Hematopoietic multipotent progenitor cell treated with erythropoietin and hydrocortisone succinate and interleukin-3 and kit ligand, for 6 days (in vitro differentiated cells): ENCODE results near the gene TMEM165.

Source experiments
- DNase-seq: peaks from one replicate; pipeline ENCODE4 v3.0.0-alpha.2; 2015

The TMEM165 gene

DNA sequence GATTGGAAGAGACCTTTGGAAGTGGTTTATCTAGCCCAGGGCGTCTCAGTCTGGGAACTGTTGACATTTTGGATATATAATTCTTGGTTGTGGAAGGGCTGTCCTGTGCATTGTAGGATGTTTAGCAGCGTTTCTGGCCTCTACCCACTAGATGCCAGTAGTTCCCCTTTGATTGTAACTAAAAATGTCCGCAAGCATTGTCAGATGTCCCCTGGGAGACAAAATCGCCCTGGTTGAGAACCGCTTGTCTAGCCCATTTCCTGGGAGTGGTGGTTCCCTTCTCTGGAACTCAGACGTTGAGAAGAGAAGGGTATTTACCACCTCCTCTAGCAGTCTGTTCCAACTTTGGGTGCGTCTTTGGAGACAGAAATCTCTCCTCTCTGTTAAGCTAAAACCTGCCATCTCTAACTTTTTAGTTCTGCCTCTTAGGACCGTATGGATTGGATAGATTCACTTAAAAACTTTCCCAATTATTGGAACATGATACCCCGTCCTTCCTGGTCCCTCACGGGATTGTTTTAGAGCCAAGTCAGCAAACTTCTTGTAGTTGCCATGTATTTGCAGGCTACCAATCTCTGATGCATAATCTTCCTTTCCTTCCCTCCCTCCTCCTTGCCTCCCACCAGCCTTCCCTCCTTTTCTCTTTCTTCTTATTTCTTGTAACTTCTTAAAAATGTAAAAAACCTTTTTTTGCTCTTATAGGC is 13.9 kb downstream of the TMEM165 start:
- peak; percentile 52 for DNase-seq

DNA sequence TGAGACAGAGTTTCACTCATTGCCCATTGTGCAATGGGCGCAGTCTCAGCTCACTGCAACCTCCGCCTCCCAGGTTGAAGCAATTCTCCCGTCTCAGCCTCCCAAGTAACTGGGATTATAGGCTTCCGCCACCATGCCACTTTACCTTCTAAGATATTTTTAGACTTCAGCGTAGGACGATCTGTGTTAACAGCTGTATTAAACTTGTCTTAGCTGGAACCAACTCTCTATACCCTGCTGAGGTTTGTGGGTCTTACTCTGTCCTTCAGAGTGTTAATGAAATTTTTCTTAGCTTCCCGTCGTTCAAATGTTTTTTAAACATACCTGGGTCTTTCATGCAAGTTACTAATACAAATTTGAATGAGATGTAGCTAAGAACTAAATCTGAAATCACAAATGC is 14.7 kb downstream of the TMEM165 start:
- no peak for DNase-seq

DNA sequence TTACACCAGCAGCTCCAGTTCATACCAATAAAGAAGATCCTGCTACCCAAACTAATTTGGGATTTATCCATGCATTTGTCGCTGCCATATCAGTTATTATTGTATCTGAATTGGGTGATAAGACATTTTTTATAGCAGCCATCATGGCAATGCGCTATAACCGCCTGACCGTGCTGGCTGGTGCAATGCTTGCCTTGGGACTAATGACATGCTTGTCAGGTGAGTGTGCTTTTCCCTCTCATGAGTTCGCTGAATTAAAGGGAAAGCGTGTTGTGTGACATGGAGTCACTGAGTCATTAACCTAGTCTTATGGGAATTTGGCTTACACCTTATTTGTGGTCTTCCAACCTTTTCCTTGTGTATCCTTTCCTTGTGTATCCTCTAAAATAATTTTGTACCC is 15.9 kb downstream of the TMEM165 start:
- DNase-seq: no peak

DNA sequence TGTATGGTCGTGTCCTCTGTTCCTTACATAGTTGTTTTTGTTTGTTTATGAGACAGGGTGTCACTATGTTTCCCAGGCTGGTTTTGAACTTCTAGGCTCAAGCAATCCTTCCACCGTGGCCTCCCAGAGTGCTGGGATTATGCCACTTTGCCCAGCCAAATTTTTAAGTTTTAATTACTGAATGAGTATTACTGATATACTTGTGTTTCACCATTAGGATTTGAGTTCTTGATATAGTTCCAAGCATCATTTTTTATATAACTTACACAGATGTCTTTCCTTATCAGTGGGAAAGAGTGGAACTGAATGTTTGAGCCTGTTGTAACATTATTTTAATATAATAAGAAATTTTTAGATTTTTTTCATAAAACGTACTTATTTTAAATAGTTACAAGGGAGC is 20.4 kb downstream of the TMEM165 start:
- no peak for DNase-seq

DNA sequence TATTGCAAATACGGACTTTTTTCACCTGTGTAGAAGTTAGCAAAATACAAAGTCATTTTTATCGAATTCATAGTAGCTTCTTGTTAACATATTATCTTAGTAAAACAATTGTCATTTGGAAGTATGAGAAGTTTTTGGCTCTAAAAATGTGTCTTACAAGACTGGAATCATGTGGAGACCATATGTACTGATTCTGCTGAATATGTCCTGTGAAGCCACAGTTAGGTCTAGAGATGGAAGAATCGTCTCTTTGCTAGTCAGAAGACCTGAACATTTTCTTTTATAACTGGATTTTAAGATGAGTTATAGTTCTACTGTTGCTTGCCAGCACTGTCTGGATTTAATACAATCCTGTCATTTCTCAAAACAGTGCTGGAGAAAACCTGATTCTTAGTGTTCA is 29.0 kb downstream of the TMEM165 start:
- no peak for DNase-seq

DNA sequence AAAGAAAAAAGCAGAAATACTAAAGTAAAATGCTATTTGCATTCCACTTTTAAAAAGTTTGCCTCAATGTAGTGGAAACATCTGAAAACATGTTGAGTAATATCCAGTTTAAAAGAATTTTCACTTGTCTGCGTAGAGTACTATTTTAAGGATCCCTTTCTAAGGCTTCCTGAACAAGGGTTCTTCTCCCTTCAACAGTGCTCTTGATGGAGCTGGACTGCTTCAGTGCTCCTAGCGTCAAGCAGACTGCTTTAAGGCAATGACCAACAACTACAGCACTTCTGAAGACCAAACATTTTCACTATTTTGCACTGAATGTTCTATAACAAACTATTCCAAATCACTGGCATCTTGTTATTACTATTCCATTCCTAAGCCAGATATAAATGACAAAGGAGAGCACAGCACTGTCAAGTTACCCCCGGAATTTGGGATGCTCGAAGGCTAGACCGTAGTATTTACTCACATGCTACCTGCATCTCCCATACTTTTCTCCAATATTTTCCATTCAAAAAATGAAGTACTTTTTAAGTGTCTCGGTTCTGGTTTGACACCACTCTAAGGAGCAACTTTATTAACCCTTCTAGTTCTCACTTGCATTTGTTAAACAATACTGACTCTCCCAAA is 36.1 kb downstream of the TMEM165 start:
- DNase-seq: no peak

DNA sequence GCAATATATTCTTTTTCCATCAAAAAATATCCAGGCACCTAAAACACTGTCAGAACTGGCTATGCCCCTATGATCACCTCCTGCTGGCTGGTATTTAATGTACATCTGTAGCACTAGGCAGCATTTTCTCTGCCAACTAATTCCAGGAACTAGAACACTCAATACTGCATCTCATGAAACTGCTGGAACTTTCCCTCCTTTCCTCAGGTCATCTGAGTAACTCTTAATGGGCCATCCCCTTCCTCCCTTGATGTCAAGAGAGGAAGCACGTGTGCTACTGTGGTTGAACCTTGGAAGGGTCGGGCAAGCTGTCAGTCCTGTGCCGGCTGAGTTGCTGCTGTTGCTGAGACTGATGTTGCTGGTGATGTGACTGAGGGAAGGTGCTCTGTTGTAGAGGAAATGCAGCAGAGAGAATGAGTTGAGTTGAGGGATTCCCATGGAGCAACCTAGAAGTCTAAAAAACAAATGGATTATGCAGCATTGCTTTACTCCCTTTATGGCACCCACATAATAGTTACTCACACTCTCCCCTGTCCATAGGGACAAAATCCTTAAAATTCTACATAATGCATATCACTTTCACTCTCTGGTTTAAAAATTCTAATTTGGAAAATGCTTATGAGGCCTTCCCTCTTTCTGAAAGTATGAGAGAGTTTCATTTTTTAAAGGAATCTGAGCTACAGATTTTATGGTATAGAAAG is 39.5 kb downstream of the TMEM165 start:
- DNase-seq: peak; percentile 43

DNA sequence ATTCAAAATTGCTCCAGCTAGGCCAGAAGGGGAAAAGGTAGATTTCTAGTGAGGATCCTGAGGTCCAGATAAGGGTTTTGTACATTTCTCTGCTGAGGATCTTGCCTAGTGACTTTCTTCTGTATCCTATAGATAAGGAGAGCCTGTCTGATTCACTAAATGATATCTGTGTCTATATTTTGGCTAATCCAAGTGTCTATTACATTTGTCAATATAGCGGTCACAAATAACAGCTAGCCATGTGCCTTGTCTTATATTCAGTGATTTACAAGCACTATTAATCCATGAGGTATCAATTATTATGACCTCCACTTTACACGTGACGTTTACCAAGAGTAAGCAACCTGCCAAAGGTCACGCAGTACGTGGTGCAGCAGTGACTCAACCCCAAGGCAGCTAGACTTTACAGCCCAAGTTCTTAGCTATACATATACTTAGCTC is 41.6 kb downstream of the TMEM165 start:
- peak; percentile 31 for DNase-seq

DNA sequence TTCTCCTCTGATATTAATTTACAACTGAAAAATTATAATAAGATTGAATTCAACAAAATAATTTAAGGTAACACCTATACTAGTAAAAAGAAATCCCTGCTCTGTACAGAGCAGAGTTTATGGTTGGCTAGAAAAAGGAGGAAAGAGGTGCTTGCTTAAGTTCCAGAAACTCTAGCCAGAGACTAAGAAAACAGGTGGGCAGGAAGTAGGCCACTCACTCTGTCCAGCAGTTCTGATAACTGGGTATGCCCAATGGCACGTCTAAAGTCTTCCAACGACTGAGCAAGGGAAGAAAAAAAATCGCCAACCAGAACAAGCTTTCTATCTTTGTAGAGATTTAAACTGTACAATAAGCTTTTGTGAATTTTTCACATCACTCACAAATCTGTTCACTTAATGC is 42.1 kb downstream of the TMEM165 start:
- no peak for DNase-seq

DNA sequence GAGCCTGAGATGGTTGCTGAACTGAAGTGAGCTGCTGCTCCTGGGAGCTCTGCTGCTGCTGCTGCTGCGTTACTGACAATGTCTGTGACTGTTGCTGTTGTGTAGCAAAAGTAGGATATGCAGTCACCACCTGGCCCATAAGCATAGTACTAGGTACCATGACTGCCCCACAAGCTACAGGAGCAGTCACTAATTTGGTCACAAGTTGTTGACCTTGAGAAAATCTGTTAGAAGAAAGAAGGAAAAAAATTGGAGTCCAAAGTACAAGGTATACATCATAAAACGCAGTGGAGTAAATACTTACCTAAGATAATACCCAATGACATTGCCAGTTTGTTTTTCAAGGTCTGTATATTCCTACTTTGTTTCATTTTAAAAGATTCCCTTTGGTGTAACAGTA is 42.6 kb downstream of the TMEM165 start:
- no peak for DNase-seq

DNA sequence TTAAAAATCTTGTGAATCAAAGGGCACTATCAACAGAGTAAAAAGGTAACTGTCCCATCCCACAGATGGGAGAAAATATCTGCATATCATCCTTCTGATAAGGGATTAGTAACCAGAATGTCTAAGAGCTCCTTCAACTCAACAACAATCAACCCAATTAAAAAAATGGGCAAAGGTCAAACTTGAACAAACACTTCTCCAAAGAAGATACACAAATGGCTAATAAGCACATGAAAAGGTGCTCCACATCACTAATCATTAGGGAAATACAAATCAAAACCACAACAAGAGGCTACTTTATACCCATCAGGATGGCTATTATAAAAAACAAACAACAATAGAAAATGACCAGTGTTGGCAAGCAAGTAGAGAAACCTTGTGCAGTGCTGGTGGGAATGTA is 43.3 kb downstream of the TMEM165 start:
- DNase-seq: no peak

DNA sequence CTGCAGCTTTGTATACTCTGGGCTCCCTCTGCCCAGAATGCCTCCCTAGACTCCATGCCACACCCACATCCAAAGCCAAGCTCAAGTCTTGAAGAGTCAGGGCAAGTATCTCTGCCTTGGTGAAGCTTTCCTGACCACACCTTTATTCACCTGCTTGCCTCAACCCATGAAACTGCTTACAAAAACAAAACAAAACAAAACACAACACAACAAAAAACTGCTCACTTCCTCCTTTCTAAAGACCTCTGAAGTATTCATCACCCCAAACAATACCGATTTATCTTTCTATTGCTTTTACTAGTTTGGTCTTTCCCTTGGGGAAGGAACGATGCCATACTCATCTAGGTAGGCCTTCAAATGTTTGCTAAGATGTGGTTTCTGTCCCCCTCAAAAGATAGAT is 45.0 kb downstream of the TMEM165 start:
- DNase-seq: no peak

DNA sequence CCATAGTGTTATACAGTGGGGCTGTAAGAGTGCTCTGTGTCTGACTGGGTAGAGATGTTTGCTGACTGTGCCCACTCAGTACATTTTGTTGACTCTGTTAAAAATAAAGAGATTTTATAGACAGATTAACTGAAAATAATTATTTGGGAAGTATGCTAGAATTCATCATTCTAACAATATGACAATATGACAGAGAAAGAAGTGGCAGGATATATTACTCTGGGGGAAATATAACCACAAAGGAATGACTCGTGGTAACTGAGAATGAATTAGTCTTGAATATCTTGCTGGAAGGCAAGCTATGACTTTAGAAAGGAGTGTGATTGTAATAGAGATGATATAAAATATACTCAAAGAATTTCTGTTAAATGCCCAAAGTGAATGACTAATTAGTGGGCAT is 46.8 kb downstream of the TMEM165 start:
- no peak for DNase-seq

DNA sequence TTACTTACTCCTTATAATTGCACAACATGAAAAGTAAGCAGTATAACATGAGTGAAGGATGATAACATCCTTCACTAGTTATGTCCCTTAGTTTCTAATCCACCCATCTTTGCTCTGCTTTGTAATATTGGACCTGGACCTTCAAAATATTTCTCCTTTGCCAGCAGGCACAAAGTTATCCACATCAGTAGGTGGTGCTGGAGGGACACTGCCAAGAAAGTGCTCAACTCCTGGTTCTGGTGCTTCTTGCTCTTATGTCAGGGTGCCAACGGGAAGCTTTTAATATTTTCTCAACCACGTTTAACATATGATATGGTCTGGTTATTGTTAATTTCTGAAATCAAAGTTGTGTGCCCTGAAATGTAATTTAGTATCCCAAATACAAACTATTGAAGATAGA is 49.1 kb downstream of the TMEM165 start:
- DNase-seq: peak; percentile 45

DNA sequence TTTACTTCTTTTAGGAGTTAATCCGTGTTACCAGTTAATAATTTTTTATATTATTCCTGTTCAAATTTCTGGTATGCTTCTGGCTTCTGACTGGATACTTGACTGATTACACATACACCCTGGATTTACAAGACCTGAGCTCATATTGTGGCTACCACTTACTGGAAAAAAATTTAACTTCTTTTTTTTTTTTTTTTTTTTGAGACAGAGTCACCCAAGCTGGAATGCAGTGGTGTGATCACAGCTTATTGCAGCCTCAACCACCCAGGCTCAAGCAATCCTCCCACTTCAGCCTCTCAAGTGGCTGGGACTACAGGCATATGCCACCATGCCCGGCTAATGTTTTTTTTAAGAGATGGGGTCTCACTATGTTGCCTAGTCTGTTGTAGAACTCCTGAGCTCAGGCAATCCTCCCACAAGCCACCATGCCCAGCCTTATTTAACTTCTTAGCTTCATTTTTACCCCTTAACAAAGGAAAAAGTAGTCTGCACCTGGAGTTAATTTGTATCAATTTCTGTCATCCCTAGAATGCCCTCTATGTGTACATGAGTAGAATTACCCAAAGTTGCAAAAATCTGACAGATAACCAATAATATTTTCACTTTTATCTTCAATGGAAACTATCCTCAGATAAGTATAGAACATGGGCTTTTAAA is 50.3 kb downstream of the TMEM165 start:
- DNase-seq: peak; percentile 30

DNA sequence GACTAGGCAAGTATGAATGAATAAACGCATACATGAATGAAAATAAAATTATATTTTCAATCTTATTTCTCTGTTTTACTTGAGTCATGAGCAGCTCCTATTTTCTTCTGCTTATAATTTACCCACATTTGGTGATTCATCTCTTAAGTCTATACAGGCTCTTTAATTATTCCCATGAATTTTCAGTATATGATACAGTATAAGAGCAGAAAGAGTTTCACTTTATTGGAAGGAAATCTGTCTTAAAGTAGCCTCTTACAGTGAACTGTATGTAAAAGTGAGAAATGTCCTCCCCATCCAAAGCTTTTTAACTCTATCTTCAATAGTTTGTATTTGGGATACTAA is 50.8 kb downstream of the TMEM165 start:
- no peak for DNase-seq

DNA sequence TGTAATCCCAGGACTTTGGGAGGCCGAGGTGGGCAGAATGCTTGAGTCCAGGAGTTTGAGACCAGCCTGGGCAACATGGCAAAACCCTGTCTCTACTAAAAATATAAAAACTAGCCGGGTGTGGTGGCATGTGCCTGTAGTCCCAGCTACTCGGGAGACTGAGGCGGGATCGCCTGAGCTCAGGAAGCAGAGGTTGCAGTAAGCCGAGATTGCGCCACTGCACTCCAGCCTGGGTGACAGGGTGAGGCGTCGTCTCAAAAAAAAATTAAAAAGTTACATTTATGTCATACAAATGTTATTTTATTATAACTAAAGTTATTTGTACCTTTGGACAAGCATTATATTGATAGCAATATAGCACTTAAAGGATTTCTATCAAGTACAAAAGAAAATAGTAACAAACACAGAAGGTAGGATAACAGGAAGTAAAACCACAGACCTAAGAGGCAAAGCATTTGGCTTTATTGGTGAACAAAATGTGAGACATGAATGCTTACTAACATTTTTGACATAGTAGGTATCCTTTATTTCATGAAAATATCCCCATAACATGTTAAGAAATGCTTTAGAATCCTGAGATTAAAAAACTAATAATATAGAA is 51.5 kb downstream of the TMEM165 start:
- no peak for DNase-seq

DNA sequence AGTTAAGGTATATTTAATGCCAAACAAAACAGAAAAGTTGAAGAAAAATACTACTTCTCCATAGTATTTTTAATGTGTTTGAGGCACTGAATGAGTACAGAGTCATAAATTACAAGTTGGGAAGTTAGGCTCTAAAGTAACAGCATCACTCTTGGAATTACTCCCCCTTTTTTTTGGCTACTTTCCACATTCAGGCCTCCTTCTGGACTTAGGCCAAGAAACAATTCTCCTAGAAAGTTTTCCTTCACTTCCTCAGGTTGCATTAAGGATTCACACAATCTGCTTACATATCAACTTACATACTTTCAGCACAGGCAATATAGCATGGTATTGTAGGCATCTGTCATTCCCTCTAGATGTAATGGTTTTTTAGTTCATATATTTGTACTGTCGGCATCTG is 52.1 kb downstream of the TMEM165 start:
- DNase-seq: no peak

DNA sequence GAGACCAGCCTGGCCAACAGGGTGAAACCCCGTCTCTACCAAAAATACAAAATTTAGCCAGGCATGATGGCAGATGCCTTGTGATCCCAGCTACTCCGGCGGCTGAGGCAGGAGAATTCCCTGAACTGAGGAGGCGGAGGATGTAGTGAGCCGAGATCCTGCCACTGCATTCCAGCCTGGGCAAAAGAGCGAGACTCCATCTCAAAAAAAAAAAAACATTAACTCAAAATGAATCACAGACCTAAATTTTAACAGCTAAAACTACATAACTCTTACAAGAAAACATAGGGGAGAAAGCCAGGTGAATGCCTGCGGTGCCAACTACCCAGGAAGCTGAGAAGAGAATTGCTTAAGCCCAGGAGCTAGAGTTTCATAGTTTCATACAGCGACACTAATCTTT is 54.8 kb downstream of the TMEM165 start:
- no peak for DNase-seq

DNA sequence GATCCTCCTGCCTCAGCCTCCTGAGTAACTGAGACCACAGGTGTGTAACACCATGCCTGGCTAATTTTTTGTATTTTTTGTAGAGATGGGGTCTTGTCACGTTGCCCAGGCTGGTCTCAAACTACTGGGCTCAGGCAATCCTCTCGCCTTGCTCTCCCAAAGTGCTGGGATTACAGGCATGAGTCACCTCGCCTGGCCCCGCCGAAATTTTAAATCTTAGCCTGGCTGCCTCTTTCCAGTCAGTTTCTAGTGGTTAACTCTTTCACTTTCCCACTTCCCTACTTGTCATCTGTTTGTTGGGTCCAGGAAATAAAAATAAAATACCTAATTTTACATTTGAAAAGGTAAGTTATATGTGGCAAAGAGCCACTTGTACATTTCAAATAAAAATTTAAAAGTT is 62.4 kb downstream of the TMEM165 start:
- DNase-seq: no peak

DNA sequence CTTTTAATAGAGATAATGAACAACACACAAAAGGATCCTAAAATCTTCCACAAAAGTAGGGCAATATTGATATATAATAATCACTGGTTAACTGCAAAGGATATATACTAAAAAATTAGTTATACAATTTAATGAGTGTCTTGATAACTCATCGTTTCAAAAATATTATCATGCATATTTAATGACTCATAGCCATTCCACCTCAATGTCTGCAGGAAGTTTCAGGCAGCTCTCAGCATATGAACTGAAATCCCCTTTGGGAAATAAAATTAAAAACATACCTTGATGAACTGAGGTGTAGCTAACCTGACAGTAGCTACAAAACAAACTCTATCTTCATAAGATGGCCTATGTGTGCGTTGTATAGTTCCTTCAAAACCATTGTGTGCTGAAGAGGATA is 62.9 kb downstream of the TMEM165 start:
- DNase-seq: no peak

DNA sequence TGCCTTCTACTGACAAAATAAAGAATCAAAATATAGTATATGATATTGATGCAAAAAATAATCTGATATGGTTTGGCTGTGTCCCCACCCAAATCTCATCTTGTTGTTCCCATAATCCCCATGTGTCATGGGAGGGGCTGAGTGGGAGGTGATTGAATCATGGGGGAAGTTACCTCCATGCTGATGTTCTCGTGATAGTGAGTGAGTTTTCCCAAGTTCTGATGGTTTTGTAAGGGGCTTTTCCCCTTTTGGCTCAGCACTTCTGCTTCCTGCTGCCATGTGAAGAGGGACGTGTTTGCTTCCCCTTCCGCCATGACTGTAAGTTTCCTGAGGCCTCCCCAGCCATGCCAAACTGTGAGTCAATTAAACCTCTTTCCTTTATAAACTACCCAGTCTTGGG is 70.2 kb downstream of the TMEM165 start:
- DNase-seq: no peak

DNA sequence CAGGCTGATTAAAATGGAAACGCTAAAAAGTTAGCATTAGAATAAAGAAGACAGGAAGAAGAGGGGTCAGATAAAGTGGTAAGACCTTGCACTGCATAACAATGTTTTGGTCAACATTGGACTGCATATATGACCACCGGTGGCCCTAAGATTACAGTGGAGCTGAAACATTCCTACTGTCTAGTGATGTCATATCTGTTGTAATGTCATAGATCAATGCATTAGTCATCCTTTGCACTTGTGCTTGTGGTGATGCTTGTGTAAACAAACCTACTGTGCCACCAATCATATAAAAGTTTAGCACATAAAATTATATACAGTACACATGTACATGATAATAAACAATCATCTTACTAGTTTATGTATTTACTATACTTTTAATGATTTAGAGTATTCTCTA is 73.0 kb downstream of the TMEM165 start:
- no peak for DNase-seq

DNA sequence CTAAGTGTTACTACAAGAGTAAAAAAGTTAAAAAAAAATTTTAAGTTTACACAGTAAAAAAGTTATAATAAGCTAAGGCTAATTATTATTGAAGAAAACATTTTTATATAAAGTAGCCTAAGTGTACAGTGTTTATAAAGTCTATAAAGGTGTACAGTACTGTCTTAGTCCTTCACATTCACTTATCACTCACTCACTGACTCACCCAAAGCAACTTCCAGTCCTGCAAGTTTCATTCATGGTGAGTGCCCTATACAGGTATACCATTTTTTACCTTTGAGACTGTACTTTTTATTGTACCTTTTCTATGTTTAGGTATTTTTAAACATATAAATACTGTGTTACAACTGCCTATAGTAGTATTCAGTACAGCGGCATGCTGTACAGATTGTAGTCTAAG is 74.2 kb downstream of the TMEM165 start:
- DNase-seq: no peak
